Activated CD8-positive, alpha-beta memory T cell treated with anti-CD3 and anti-CD28 coated beads for 1 hour (primary cell): ENCODE results near the gene FLVCR1.
"Not testable (repeated sequence)": the region's sequence is repeated elsewhere in the genome, so short reads cannot be mapped to it uniquely, and the experiment has no call there.

Experiments
- DNase-seq, 2 donors: peaks; one replicate each; pipeline ENCODE4 v3.0.0-alpha.2; 2020; ENCODE audit warnings: low read depth in 1 of 2; ENCODE audit errors: extremely low read depth in 1 of 2

The FLVCR1 gene

DNA sequence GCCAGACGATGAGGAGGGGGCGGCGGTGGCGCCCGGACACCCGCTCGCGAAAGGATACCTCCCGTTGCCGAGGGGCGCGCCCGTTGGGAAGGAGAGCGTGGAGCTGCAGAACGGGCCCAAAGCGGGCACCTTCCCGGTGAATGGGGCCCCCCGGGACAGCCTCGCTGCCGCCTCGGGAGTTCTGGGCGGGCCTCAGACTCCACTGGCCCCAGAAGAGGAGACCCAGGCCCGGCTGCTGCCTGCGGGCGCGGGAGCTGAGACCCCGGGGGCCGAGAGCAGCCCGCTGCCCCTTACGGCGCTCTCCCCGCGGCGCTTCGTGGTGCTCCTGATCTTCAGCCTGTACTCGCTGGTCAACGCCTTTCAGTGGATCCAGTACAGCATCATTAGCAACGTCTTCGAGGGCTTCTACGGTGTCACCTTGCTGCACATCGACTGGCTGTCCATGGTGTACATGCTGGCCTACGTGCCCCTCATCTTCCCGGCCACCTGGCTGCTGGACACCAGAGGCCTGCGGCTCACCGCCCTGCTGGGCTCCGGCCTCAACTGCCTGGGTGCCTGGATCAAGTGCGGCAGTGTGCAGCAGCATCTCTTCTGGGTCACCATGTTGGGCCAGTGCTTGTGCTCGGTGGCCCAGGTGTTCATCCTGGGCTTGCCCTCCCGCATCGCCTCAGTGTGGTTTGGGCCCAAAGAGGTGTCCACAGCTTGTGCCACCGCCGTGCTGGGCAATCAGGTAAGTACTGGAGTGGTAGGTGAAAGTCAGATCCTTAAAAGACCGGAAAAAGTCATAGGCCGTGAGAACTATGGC lies 588 bp downstream of the FLVCR1 start:
- DNase-seq = no peak

DNA sequence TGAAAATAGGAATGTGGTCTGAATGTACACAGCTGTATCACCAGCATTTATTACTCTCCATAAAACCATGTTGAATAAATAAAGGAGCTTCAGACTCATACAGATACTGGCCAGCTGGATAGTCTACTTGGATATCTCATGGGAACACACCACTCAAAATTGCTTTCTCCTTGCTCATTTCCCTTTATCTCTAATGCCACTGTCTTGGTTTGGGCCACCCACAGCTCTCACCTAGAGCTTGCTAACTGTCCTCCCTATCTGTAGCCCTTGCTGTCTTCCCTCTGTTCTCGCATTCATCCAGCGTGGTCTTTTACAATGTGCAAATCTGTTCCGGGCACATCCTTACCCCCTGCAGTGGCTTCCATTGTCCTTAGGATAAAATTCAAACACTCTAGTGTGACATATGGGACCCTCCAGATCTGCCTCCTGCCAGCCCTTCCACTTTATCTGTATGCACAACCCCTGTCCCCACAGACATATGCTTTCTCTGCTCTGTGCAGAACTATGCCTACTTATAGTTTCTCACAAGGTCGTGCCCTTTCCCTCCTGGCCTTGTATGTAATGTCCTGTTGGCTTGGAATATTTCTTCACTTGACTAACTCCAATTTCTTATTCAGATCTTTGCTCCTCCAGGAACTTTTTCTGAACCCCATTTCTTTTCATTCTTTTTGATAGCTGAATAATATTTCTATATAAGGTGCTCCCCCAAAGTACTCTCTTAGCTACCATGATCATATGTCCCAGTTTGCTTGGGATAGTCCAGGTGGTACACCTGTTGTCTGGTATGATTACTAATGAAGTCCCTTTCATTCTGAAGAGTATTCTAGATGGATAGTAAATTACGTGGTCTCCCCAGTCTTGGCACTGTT lies 2.9 kb downstream of the FLVCR1 start:
- DNase-seq = no peak

DNA sequence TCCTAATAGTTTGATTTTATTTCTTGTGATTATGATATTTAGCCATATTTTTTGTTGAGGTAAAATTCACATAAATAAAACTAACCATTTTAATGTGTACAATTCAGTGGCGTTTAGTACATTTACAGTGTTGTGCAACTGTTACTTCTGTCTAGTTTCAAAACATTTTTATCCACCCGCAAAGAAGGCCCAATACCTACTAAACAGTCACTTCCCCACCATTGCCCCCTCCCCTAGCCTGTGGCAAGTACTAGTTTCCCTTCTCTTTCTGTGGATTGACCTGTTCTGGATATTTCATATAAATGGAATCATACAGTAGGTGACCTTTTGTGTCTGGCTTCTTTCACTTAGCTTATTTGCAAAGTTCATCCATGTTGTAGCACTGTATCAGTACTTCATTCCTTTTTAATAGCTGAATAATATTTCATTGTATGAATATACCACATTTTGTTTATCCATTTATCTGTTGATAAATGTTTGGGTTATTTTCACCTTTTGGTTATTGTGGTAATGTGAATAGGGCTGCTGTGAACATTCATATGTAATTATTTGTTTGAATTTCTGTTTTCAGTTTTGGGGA lies 4.1 kb downstream of the FLVCR1 start:
- DNase-seq = no peak

DNA sequence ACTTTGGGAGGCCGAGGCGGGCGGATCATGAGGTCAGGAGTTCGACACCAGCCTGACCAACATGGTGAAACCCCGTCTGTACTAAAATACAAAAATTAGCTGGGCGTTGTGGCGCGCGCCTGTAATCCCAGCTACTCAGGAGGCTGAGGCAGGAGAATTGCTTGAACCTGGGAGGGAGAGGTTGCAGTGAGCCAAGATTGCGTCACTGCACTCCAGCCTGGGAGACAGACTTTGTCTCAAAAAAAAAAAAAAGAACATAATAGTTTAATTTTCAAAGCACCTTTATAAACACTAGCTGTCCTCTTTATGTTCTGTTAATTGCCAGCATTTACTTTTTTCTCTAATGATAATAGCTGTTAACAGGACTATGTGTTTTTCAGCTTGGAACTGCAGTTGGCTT lies 5.3 kb downstream of the FLVCR1 start:
- DNase-seq = not testable (repeated sequence)

DNA sequence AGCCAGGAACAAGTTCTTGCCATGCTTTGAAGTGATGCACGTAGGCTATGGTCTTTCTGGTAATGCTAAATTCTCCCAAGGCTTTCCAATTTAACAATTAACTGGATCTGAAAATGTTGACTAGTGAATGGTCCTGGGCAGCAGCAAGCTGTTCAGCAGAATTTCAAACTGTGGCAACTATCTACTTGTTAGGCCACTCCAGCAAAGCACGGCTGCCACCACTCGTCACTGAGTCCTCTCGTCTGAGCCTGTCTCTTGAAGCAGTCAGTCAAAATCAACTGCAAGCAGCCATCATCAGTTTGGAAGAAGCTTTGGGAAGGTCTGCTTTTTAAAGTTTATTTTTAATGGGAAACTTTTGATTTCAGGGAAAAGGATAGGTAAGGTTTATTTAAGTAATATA lies 6.1 kb downstream of the FLVCR1 start:
- DNase-seq = no peak

DNA sequence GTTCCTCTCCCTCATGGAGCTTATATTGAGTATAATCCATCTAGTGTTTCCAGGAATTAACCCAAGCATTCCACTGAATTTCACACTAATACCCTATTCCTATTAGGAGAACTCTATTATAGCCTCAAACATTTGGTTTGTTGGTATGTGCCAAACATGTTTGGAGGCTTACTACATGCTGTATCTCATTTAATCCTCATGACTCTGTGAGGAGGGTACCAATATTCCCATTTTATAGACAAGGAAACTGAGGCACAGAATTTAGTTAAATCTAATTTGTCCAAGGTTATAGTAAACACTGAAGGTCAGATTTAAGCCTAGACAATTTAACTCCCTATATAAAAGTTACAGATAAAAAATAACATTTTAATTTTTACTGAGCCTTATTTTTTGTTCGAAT lies 9.1 kb downstream of the FLVCR1 start:
- DNase-seq = no peak

DNA sequence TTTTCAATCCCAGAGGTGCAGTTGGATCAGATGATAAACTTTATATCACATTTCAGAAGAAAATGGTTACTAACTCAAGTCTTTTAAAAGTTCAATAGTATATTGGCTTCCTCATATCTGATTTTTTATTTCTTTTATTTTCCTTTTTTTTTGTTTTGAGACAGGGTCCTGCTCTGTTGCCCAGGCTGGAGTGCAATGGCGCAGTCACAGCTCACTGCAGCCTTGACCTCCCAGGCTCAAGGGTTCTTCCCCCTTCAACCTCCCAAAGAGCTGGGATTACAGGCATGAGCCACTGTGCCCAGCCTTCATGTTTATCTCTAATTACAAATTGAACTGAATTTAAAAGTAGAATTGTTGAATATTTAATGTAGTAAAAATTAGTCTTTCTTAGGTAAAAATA lies 13.9 kb downstream of the FLVCR1 start:
- no peak for DNase-seq

DNA sequence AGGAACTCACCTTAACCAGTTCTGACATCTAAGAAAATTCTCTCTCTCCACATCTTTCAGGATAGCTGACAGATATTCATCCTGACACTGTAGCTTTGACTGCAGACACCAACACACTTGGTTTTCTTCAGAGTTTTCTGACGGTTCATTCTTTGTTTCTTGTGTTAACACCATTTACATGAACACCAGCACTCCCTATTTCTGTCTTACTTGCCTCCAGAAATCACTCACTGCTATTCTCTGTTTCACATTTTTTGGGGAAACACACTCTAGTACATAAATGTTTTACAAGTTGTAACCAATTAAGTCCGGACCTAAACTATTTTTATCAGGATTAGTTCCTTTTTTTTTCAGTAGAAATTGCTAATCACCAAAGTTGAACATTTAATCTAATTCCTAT lies 15.4 kb downstream of the FLVCR1 start:
- no peak for DNase-seq

DNA sequence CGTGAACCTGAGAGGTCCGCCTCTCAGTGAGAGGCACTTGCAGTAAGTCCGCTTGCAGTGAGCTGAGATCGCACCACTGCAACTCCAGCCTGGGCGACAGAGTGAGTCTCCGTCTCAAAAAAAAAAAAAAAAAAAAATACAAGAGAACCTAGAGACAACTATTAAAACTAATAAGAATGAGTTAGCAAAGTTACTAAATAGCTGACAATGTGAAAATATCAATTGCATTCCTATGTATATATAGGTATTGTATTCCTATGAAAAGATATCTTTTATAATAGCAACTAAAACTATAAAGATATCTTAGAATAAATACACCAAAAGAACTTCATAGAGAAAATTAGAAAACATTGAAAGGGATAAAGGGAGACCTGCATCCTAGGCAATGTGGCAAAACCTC lies 20.3 kb downstream of the FLVCR1 start:
- DNase-seq = no peak

DNA sequence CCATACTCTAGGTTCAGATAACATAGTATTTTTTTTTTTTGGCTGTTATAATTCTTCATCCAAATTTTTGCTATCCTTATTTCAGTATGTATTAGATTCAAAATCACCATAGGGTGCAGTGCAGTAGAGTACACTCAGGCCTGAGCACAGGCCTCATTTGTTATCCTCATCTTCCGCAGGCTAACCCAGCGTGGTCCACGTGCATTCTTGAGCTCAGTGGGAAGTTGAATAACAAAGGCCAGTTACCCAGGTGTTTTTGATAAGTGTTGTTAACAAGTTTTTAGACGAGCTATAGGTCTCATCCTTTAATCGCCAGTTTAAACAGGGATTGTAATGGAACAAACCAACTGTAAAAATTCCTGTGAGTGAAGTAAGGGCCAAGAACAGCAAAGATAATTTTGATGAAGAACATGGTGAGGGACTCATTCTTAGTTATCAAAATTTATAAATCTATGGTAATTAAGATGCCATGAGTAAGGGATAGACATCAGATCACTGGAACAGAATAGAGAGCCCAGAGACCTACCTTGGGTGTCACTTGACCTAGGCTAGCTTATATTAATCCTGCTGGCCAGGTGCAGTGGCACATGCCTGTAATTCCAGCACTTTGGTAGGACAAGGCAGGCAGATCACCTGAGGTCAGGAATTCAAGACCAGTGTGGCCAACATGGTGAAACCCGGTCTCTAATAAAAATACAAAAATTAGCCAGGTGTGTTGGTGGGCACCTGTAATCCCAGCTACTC lies 22.0 kb downstream of the FLVCR1 start:
- no peak for DNase-seq

DNA sequence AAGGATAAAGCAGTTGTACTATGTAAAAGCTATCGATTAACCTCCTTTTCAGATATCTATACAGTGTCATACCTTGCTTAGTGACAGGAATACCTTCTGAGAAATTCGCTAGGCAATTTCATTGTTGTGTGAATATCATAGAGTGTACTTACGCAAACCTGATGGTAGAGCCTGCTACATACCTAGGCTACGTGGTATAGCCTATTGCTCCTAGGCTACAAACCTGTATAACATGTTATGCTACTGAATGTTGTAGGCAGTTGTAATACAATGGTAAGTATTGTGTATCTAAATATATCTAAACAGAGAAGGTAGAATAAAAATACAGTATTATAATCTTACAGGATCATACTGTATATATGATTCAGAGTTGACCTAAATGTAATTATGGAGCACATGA lies 26.5 kb downstream of the FLVCR1 start:
- DNase-seq = no peak

DNA sequence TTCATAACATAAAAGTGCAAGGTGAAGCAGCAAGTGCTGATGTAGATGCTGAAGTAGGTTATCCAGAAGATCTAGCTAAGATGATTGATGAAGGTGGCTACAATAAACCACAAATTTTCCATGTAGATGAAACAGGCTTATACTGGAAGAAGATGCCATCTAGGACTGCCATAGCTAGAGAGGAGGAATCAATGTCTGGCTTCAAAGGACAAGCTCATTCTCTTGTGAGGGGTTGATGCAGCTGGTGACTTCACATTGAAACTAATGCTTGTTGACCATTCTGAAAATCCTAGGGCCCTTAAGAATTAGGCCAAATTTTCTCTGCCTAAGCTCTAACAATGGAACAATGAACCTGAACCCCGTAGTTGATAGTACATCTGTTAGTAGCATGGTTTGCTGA lies 34.0 kb downstream of the FLVCR1 start:
- no peak for DNase-seq

DNA sequence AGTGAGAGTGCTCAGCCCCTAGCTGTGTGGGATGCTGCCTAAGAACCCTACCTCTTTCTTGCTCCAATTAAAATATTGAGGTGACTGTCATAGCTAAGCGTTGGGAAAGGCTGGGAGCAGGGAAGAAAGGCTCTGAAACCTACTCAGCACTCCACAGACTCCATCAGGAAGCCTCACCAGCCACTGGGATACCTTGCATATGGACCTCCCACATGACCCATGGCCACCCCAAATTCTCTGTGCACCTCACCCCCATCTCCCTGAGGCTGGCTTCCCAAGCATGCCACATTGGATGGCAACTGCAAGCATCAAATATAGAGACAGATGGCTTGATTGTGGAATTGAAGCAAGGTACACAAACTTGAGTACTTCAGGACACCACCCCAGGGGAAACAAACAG lies 41.8 kb downstream of the FLVCR1 start:
- DNase-seq = no peak

DNA sequence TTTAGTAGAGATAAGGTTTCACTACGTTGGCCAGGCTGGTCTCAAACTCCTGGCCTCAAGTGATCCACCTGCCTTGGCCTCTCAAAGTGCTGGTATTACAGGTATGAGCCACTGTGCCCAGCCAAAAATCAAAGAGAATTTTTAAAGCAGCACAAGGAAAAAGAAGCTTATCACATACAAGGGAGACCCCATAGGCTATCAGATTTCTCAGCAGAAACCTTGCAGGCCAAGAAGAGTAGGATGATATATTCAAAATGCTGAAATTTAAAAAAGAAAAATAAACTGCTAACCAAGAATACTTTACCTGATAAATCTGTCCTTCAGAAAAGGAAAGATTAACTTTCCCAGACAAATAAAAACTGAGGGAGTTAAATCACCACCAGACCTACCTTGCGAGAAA lies 43.2 kb downstream of the FLVCR1 start:
- no peak for DNase-seq

DNA sequence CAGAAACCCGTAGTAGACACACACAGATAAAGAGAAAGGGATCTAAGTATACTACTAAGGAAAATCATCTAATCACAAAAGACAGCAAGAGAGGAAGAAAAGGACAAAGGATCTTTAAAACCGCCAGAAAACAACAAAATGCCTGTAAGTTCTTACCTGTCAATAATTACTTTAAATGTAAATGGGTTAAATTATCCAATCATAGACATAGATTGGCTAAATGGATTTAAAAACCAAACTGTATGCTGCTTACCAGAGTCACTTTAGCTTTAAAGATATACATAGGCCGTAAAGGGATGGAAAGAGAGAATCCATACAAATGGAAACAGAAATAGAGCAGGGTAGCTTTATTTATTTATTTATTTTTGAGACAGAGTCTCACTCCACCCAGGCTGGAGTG lies 44.0 kb downstream of the FLVCR1 start:
- DNase-seq = no peak

DNA sequence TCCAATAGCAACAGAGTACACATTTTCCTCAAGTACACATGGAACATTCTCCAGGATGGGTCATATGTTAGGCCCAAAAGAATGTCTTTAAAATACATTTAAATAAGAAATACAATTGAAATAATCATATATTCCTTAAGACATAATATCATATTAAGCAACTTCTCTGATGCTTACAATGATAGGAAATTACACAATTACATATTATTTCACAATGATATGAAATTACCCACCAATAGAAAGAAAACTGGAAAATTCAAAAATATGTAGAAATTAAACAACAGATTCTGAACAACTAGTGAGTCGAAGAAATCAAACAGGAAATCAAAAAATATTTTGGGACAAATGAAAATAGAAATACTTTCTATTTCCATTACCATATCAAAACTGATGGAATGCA lies 45.6 kb downstream of the FLVCR1 start:
- no peak for DNase-seq

DNA sequence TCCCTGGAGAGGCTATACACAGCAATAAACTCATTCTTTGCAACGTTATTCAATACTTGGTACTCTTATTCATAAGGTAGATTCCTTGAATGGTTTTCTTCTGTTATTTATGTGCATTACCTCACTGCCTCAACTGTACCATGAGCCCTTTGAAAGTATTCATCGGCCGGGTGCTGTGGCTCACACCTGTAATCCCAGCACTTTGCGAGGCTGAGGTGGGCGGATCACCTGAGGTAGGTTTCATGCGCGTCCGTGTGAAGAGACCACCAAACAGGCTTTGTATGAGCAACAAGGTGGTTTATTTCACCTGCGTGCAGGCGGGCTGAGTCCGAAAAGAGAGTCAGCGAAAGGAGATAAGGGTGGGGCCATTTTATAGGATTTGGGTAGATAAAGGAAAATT lies 50.0 kb downstream of the FLVCR1 start:
- DNase-seq = not testable (repeated sequence)

DNA sequence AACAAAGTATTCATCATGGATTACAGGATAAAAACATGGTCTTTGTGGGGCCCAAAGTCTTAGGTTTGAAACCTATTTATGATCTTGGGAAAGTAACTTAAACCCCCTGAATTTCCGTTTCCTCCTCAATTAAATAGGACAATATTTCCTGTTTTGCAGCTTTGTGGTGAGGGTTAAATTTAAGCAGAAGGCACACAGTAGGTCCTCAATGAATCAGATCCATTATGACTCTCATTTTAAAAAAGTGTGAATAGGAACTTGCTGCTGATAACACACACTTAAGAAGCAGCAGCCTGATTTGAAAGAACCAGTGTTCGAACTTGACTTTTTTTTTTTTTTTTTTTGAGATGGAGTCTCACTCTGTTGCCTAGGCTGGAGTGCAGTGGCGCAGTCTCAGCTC lies 50.9 kb downstream of the FLVCR1 start:
- no peak for DNase-seq

DNA sequence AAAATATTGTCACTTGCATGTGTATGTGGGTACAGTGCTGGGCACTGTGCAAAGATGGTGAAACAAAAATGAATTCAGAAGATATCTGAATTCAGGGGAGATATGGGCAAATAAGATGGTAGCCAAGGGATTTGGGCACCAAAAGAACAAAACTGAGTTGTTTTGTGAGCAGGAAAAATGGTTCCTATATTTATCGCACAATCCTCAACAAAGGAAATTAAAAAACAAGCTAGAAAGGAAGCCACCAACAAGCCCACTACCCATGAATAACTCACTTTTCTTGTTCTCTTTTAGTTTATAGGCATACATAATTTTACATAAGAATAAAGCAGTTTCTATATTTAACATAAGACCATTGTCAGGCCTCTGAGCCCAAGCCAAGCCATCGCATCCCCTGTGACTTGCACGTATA lies 51.6 kb downstream of the FLVCR1 start:
- DNase-seq = no peak

DNA sequence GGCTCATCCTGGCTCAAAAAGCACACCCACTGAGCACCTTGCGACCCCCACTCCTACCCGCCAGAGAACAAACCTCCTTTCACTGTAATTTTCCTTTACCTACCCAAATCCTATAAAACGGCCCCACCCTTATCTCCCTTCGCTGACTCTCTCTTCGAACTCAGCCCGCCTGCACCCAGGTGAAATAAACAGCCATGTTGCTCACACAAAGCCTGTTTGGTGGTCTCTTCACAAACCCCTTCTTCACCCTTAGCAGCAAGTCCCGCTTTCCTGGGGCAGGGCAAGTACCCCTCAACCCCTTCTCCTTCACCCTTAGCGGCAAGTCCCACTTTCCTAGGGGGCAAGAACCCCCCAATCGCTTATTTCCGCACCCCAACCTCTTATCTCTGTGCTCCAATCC lies 52.1 kb downstream of the FLVCR1 start:
- not testable (repeated sequence) for DNase-seq

DNA sequence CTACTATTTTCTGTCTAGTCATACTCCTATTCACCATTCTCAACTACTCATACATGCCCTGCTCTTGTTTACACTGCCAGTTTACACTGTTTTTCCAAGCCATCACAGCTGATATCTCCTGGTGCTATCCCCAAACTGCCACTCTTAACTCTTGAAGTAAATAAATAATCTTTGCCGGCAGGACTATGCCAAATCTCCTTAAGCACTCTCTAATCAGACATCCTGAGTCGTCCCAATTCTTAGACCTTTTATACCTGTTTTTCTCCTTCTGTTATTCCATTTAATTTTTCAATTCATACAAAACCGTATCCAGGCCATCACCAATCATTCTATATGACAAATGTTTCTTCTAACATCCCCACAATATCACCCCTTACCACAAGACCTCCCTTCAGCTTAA lies 55.6 kb downstream of the FLVCR1 start:
- DNase-seq = not testable (repeated sequence)
